Dermis blood vessel endothelial cell (primary cell): ENCODE measurements around the gene ABCC1. TPM values are rescaled to one million over a fixed set of nuclear protein-coding genes. Genes with fewer than 3 reads are reported as not detected.

Experiments
- DNase-seq: peaks from one replicate; pipeline ENCODE4 v3.0.0; 2010
- total RNA-seq: library from RNA; depleted of rRNA; stranded (reverse); fragments of >200 nt; gene quantifications from 2 replicates; pipeline ENCODE4 v1.2.3, GENCODE V29; 2014

ABCC1 gene
- total RNA-seq, 1 donor from 2014 or later: 35.7 TPM

DNA sequence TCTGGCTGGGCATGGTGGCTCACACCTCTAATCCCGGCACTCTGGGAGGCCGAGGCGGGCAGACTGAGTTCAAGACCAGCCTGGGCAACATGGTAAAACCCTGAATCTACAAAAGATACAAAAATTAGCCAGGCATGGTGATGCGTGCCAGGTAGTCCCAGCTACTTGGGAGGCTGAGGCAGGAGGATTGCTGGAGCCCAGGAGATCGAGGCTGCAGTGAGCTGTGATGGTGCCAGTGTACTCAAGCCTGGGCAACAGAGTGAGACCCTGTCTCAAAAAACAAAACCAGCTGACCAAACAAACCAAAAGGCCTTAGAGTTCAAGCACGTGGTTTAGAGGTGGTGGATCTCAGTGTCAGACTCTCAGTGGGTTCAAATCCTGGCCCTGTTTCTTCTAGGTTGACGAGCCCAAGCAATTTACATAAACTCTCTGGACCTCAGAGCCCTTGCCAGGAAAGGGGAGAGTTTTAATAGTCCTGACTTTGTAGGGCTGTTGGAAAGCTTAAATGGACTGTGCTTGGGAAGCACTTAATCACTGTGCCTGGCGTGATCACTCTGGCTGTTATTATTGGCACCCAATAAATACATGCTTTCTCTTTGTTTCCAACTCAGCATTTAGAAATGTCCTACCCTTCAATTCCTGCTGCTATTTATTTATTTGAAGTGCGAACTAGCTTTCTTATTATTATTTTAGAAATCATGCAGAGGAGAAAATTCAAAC lies 44.7 kb downstream of the ABCC1 start:
- DNase-seq: peak; percentile 84

DNA sequence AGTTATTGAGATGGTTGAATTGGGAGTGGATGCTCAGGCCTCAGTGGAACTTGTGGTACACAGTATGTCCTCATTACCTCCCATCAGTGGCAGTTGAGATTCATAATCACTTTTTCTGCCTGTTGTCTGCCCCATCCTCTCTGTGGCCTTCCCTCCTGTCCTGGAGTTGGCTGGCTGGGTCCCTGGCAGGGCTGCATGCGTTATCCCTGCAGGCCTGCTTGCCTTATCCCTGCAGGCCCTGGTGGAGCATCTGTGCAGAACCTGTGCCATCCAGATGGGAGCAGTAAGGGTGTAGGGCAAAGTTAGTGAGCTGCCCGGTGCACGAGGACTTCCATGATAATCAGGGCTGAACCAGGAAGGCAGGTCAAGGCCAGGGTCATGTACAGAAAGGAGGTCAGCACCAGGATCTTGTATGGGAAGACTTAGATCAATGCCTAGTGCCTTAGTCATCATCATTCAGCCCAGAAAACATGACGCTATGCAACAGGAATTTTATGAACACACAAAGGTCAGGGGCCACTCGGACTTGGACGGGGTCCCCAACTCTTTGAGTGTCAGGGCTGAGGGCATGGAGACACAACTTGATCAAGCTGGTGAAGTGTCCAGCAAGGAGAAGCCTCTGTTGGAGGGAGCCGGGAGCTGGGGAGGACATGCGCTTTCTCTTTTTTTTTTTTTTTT lies 47.2 kb downstream of the ABCC1 start:
- peak; percentile 93 for DNase-seq

DNA sequence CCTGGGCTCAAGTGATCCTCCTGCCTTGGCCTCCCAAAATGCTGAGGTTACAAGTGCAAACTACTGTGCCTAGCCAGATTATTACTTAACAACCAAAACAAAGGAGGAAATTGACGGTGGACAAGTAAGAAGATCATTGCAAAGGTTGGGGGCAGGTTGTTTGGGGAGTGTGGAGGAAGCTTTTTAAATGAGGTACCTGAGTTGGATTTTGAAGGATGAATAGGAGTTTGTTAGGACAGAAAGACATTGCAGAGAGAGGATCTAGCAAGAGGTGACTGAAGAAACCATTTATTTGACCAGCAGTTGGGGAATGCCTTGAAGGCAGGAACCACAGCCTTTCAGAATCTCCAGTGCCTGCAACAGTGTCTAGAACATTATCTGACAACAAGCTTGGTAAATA lies 51.3 kb downstream of the ABCC1 start:
- no peak for DNase-seq

DNA sequence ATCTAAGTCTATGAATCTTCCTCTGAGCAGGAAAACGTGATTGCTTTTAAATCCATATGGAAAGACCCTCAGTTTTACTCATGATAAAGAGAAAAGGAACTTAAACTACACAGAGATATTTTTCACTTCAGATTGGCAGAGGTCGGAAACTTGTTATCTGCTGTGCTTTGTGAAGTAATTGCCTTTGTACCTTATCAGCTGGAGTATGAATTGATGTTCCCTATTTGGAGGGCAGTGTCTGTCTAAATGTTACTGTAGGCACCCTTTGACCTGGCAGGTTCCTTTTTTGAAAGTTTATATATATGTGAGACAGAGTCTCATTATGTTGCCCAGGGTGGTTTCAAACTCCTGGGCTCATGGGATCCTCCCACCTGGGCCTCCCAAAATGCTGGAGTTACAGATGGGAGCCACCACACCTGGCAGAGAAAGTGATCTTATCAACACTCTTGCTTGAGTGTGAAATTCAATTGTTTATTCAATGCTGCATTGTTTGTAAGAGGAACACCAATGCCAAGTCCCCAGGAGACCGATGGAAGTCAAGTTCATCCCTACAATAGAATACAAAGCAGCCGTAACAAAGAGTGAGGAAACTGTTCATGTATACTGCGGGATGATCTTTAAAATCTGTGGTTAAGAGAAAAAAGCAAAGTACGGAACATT lies 52.3 kb downstream of the ABCC1 start:
- DNase-seq: peak; percentile 46

DNA sequence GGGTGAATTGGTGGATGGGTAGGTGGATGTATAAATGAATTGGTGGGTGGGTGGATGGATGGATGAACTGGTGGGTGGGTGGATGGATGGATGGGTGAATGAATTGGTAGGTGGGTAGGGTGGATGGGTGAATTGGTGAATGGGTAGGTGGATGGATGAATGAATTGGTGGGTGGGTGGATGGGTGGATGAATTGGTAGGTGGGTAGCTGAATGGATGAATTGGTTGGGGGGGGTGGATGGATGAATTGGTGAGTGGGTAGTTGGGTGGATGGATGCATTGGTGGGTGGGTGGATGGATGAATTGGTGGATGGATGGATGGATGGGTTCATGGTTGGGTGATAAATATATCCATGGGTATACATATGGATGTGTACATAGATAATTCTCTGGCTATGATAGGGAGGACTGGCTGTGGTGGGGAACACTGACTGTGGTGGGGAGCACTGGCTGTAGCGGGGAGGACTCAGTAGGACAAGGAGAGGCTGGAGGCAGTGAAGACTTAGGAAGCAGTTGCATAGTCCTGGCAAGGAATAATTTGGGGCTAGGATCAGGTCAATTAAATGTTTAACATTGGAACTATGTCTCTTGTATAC lies 54.4 kb downstream of the ABCC1 start:
- DNase-seq: no peak

DNA sequence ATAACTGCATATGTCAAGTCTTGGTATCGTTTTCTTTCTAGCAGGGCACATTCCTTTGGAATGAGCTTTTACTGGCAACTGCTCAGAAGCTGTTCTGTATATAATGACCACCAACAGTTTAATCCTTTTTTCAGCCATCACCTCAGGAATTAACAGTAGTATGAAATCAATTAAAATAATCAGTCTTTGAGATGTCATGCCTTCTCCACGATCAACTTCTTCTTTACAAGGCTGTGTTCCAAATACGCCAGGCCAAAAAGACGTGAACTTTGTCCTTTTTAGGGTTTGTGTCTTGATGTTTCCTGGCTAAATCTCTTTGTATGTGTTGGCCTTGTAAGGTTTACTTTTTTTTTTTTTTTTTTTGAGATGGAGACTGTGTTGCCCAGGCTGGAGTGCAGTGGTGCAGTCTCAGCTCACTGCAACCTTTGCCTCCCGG lies 54.9 kb downstream of the ABCC1 start:
- no peak for DNase-seq

DNA sequence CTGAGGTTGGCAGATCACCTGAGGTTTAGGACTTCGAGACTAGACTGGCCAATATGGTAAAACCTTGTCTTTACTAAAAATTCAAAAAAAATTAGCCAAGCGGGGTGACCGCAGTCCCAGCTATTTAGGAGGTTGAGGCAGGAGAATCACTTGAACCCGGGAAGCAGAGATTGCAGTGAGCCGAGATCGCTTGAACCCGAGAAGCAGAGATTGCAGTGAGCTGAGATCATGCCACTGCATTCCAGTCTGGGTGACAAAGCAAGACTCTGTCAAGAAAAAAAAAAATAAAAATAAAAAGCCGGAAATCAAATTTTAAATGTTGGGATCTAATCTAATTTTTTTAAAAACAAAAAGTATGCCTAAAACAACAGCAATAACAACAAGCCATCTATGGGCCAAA lies 56.3 kb downstream of the ABCC1 start:
- DNase-seq: no peak

DNA sequence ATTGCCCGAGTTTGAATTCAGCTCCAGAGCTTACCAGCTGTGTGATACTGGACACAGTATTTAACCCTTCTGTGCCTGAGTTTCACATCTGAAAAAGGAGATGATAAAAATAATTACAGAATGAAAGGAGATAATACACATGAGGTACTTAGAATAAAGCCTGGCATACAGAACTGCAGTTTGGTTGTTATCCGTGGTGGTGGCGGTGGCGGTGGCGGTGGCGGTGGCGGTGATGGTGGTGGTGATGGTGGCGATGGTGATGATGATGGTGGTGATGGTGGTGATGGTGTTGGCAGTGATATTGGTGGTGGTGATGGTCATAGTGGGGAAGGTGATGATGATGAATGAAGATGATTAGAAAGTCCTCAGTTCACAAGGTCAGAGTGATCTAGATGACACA lies 57.2 kb downstream of the ABCC1 start:
- DNase-seq: no peak

DNA sequence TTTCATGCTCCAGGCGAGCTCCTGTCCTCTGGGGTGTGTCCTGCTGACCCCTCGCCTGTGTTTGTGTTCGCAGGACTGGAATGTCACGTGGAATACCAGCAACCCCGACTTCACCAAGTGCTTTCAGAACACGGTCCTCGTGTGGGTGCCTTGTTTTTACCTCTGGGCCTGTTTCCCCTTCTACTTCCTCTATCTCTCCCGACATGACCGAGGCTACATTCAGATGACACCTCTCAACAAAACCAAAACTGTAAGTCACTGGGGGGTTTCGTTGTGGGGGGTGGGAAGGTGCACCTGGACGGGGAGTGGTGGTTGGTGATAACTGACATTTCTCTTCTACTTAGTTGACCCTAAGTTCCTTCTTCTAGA lies 58.3 kb downstream of the ABCC1 start:
- DNase-seq: no peak

DNA sequence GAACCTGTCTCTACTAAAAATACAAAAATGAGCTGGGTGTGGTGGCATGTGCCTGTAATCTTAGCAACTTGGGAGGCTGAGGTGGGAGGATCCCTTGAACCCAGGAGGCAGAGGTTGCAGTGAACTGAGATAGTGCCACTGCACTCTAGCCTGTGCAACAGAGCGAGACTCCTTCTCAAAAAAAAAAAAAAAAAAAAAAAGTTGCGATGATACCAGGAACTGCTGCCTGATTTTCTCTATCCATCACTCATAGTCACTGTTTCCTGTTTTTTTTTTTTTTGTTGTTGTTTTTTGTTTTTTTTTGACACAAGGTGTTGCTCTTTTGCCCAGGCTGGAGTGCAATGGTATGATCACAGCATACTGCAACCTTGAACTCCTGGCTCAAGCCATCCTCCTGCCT lies 59.2 kb downstream of the ABCC1 start:
- no peak for DNase-seq

DNA sequence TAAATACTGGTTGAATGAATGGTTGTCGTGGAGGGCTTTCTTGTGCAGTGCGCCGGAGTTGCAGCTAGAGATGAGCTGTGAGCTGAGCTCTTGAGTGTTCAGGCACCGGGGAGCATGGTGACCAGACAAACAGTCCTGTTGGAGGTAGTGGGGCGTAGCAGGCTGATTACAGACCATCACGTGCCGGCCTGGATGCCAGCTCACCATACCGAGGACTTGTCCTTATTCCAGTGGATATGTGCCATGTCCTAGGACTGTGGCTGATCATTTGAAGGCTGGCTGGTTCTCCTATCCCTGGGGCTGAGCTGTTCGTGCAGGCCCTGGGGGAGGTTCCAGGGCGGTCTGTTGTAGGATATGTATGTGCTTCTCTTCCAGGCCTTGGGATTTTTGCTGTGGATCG lies 60.0 kb downstream of the ABCC1 start:
- no peak for DNase-seq

DNA sequence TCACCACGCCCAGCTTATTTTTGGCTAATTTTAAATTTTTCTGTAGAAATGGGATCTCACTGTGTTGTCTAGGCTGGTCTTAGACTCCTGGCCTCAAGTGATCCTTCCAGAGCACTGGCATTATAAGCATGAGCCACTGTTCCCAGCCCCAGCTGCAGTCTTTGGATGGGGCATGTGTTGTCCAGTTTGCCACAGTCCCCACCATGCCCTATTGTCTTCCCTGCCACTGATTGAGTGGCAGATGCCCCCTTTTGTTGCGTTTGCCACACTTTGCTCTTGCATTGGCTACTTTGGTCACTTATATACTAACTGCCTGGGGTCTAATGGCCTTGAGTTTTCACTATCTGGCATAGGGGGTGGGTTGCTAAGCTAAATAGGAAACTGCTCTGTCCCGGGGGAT lies 60.8 kb downstream of the ABCC1 start:
- DNase-seq: no peak

DNA sequence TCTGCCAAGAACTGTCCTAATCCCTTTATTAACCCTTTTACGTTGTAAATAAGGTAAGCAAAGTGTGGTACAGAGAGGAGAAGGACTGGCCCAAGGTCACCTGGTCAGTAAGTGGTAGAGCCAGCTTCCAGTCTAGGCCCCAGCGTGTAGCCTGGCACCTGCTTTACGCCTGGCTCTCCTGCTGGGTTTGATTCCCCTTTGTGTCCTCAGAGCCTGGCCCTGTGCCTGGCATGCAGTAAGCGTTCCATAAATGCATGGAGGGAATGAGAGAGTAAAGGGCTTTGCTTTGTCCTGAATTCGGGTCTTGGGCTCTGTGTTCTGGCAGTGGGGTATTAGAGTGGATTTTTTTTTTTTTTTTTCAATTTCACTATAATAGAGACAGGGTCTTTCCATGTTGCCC lies 62.7 kb downstream of the ABCC1 start:
- DNase-seq: no peak

DNA sequence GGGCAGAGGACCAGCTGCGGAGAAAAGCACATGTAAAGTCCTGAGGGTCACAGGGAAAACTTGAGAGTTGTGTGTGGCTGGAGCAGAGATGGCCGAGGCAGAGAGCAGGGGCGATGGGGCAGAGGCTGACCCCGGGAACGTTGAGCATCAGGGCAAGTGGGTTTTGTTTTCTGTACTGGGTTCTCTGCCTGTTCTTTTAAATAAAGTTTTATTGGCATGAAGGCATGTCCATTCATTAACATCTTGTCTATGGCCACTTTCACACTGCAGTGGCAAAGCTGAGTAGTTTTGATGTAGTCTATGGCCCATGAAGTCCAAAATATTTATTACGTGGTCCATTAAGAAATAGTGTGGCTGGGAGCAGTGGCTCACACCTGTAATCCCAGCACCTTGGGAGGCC lies 64.4 kb downstream of the ABCC1 start:
- DNase-seq: no peak

DNA sequence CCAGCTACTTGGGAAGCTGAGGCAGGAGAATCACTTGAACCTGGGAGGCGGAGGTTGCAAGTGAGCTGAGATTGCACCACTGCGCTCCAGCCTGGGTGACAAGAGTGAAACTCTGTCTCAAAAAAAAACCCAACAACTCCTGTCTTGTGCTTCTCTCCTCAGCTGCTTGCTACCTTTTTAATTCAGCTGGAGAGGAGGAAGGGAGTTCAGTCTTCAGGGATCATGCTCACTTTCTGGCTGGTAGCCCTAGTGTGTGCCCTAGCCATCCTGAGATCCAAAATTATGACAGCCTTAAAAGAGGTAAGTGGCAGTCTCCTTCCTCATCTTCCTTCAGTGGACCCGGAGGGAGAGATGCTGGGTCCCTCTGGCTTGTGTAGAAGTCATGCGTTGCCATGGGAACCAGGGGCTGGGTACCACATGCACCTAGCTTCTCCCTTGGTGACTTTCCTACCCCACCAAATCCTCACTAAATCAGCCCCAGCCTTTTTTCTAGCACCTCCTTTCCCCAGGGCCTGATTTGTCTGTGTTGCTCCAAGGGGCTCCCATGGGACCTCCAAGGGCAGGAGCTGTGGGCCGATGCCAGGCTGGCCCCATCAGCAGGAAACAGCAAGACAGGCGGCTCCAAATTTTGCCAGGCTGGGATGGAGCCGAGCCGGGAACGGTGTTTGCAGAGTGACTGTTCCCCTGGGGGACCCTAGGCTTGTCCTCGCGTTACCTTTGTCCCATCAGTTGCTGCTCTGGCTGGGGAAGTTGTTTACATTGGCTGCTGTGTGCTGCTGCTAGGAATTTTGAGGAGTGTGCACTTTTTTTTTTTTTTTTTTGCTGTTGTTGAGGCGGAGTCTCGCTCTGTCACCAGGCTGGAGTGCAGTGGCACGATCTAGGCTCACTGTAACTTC lies 65.2 kb downstream of the ABCC1 start:
- DNase-seq: peak; percentile 43

DNA sequence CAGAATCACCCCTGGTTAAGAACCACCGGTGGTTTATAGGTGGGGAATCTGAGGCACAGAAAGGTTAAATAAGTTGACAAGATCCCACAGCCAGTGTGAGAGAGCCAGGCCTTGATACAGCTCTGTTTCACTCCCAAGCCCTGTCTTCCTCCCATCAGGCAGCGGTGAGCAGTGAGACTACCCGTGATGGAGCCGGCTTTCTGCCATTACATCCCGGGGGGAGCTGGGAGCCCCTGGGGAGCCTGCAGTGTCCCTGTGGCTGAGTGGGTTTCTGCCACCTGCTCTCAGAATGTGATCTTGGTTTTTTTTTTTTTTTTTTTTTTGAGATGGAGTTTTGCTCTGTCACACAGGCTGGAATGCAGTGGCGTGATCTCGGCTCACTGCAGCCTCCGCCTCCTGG lies 66.4 kb downstream of the ABCC1 start:
- no peak for DNase-seq

DNA sequence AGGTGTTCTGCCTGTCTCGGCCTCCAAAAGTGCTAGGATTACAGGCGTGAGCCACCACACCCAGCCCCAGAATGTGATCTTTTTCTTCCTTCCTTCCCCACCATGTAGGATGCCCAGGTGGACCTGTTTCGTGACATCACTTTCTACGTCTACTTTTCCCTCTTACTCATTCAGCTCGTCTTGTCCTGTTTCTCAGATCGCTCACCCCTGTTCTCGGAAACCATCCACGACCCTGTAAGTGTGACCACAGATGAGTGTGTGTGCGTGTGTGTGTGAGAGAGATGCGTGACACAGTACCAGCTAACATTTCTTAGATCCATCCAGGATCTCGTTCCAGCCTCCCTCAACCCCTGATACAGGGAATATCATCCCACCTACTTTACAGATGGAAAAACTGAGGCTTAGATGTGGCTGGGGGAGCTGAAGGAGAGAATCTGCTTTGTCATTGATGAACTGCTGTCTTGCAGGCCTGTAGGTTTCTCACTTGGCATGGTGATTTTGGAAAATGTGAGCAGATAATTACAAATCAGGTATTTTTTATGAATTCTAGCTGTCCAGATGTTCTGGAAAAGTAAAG lies 67.1 kb downstream of the ABCC1 start:
- DNase-seq: no peak

DNA sequence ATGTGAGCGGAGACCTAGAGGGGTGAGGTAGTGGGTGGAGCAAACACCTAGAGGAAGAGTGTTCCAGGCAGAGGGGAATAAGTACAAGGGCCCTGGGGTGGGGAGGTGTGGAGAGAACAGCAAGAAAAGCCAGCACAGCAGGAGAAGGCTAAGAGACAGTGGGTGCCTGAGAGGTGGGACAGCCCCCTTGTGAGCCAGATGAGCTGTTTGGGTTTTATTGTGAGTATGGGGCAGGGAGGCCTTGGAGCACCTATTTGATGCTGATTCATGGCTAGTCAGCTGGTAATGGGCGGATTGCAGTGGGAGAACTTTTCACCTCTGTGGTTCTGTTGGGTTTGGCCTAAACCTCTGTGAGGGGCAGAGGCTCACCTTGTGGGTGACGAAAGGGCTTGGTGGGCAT lies 68.4 kb downstream of the ABCC1 start:
- DNase-seq: no peak

DNA sequence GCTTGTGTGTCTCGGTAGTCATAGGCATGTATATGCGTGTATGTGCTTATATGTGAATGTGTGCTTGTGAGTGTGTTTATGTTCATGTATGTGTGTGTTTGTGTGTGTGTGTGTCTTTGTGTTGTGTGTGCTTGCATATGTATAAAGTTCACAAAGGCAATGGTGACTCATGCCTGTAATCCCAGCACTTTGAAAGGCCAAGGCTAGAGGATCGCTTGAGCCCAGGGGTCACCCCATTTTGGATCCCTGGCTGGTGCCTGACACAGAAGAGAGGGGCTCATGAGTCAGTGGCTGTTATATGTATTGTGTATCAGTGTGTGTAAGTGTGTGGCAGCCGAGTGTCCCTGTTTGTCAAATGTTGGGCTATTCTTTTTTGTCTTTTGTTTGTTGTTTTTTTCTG lies 69.3 kb downstream of the ABCC1 start:
- no peak for DNase-seq

DNA sequence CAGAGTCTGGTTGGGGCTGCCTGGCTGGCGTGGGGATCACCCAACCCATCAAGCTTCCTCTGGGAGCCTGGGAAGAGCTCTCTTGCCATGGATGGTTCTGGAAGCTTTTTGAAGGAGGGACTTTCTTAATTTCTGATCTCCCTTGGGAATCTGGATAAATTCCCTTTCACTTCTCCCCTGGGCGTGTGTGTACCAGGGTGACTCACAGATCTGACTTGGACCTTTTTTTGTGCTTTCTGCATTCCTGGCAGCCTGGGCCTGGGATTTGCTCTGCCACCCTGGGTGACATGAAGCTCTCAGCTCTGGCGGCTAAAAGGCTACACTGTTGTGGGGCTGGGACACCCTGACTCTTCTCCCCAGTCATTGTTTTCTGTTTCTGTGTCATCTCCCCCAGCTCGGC lies 70.1 kb downstream of the ABCC1 start:
- no peak for DNase-seq

DNA sequence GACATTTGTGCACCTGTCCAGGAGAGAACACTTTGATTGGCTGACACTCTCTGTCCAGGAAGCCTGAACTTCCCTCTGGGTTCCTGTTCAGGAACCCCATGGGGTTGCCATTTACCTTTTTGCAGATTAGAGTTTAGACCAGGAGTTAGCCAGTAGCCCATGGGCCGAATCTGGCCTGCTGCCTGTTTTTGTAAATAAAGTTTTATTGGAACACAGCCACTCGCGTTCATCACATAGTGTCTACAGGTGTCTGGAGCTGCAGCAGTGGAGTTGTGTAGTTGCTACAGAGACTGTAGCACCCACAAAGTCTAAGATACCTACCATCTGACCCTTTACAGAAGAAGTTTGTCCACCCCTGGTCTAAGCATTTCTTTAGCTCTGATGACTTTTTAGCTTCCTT lies 70.9 kb downstream of the ABCC1 start:
- no peak for DNase-seq

DNA sequence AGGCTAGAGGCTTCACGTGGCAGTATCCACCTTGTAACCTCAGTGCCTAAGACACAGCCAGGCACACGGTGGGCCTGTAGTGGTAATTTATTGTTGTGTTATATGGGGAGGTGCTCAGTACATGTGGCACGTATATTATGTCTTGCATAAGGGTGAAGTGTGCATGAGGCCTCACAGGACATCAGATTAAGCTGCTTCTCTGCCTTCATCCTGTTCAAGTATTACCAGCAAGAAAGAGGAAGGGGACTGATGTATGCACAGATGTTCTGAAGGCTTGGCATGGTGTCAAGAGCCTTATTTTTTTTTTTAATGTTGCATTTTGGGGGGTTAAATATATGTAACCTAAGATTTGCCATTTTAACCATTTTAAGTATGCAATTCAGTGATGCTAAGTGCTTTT lies 71.6 kb downstream of the ABCC1 start:
- no peak for DNase-seq

DNA sequence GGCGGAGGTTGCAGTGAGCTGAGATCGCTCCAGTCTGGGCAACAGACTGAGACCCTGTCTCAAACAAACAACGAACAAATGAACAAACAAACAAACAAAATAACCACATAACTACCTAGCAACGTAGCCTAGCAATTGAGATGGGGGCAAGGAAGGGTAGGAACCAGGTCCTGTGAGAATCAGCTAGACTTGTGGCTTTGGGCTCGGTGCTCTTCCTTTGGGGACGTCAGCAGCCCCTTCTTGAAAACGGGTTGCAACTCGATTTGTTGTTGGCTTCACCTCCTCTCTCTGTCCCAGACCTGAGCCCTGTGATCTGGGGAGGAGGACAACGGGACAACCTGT lies 72.2 kb downstream of the ABCC1 start:
- DNase-seq: no peak
